IMR-90 (cell line): ENCODE results near the gene PIH1D1. TPM values are rescaled to one million over a fixed set of nuclear protein-coding genes. Genes with fewer than 3 reads are reported as not detected.

Experiments used
- ATAC-seq: fragments of 200-7000 bp; cut with Tn5 transposase; 2 replicates; pipeline ENCODE4 v1.9.1; 2020; ENCODE audit warnings: low read depth, mild to moderate bottlenecking, moderate library complexity
- BruUV-seq: library from RNA; stranded (reverse); fragments of 400-500 nt; replicated peaks from 2 replicates; lab custom pipeline; 2021; lab: Mats Ljungman, UMichigan
- CTCF ChIA-PET: fragments of 300-600 bp; formaldehyde crosslinking; extraction: SDS; loops from one replicate; lab custom pipeline; 2021; ENCODE audit warnings: antibody characterized with exemption; lab: Yijun Ruan, JAX
- POLR2A ChIA-PET: fragments of 300-600 bp; sonication (Branson Sonifier 250); formaldehyde crosslinking; loops from one replicate; lab custom pipeline; 2022; ENCODE audit warnings: antibody characterized with exemption; ENCODE audit not compliant: unreplicated experiment; lab: Charles Lee
- DNase-seq: peaks from one replicate; pipeline ENCODE4 v3.0.0; 2013
- H2AFZ ChIP-seq: replicated peaks from 2 replicates; pipeline ENCODE3; 2013; ENCODE audit warnings: low read length, mild to moderate bottlenecking; ENCODE audit not compliant: poor library complexity
- H2AK5ac ChIP-seq: 2 replicates; pipeline ENCODE4 v1.6.1; 2013; ENCODE audit warnings: low read depth, low read length, inconsistent platforms
- H2AK9ac ChIP-seq: replicated peaks from 2 replicates; pipeline ENCODE3; 2013; ENCODE audit warnings: mild to moderate bottlenecking, low read depth, low read length, moderate library complexity; ENCODE audit not compliant: poor library complexity
- H2BK120ac ChIP-seq: 2 replicates; pipeline ENCODE4 v1.6.1; 2013; ENCODE audit warnings: low read depth, low read length, inconsistent platforms
- H2BK15ac ChIP-seq: 3 replicates; pipeline ENCODE4 v1.6.1; 2013; ENCODE audit warnings: low read depth, low read length, inconsistent platforms
- H2BK20ac ChIP-seq: 2 replicates; pipeline ENCODE4 v1.6.1; 2013; ENCODE audit warnings: low read depth, mild to moderate bottlenecking, inconsistent platforms, low read length, moderate library complexity
- H2BK5ac ChIP-seq: 2 replicates; pipeline ENCODE4 v1.6.1; 2013; ENCODE audit warnings: mild to moderate bottlenecking, low read depth, low read length, inconsistent platforms; ENCODE audit not compliant: poor library complexity, severe bottlenecking
- H3K14ac ChIP-seq: replicated peaks from 2 replicates; pipeline ENCODE4 v1.6.1; 2013; ENCODE audit warnings: low read depth, low read length, inconsistent platforms
- H3K18ac ChIP-seq: 2 replicates; pipeline ENCODE4 v1.6.1; 2013; ENCODE audit warnings: low read depth, low read length, control low read depth
- H3K23ac ChIP-seq: 2 replicates; pipeline ENCODE4 v1.6.1; 2013; ENCODE audit warnings: low read depth, low read length, inconsistent platforms
- H3K27ac ChIP-seq: 2 replicates; pipeline ENCODE4 v1.5.1; 2013; ENCODE audit warnings: mild to moderate bottlenecking, control low read depth, low read length; ENCODE audit not compliant: insufficient read depth
- H3K27me3 ChIP-seq: 2 replicates; pipeline ENCODE4 v1.6.1; 2013; ENCODE audit warnings: low read length; ENCODE audit not compliant: control insufficient read depth, insufficient read depth
- H3K36me3 ChIP-seq: 2 replicates; pipeline ENCODE4 v1.6.1; 2013; ENCODE audit warnings: low read length, mixed read lengths; ENCODE audit not compliant: control insufficient read depth, insufficient read depth
- H3K4ac ChIP-seq: 2 replicates; pipeline ENCODE4 v1.6.1; 2013; ENCODE audit warnings: low read depth, low read length, inconsistent platforms
- H3K4me1 ChIP-seq: 2 replicates; pipeline ENCODE4 v1.6.1; 2013; ENCODE audit warnings: low read length, mixed read lengths; ENCODE audit not compliant: control insufficient read depth, insufficient read depth
- H3K4me2 ChIP-seq: 2 replicates; pipeline ENCODE4 v1.6.1; 2013; ENCODE audit warnings: low read depth, mild to moderate bottlenecking, control low read depth, low read length, moderate library complexity
- H3K4me3 ChIP-seq: 2 replicates; pipeline ENCODE4 v1.5.1; 2013; ENCODE audit warnings: low read depth, mild to moderate bottlenecking, control low read depth, low read length, moderate library complexity; ENCODE audit not compliant: insufficient read depth
- H3K56ac ChIP-seq: 2 replicates; pipeline ENCODE4 v1.6.1; 2013; ENCODE audit warnings: low read length, inconsistent platforms; ENCODE audit not compliant: insufficient read depth; ENCODE audit errors: extremely low read depth
- H3K79me1 ChIP-seq, 2 experiments: 2 replicates each; pipeline ENCODE4 v1.6.1; 2013; ENCODE audit warnings: low read length in 2 of 2, inconsistent platforms in 1 of 2, low read depth in 1 of 2
- H3K9ac ChIP-seq: 2 replicates; pipeline ENCODE4 v1.6.1; 2013; ENCODE audit warnings: low read depth, low read length, control low read depth
- H3K9me1 ChIP-seq: 2 replicates; pipeline ENCODE4 v1.6.1; 2013; ENCODE audit warnings: low read length, inconsistent platforms; ENCODE audit not compliant: insufficient read depth
- H3K9me3 ChIP-seq: 2 replicates; pipeline ENCODE4 v1.6.1; 2013; ENCODE audit warnings: low read length; ENCODE audit not compliant: control insufficient read depth, insufficient read depth
- H4K20me1 ChIP-seq: 2 replicates; pipeline ENCODE4 v1.6.1; 2013; ENCODE audit warnings: low read length, inconsistent platforms; ENCODE audit not compliant: insufficient read depth
- H4K5ac ChIP-seq: 2 replicates; pipeline ENCODE4 v1.6.1; 2013; ENCODE audit warnings: mild to moderate bottlenecking, low read depth, low read length, control low read depth
- H4K8ac ChIP-seq, 2 experiments: 2 replicates each; pipeline ENCODE4 v1.6.1; 2013; ENCODE audit warnings: low read depth in 2 of 2, low read length in 2 of 2, control low read depth in 1 of 2, inconsistent platforms in 1 of 2
- H4K91ac ChIP-seq: 2 replicates; pipeline ENCODE4 v1.6.1; 2013; ENCODE audit warnings: low read depth, low read length, inconsistent platforms; ENCODE audit not compliant: insufficient read depth
- CEBPB ChIP-seq: IDR thresholded peaks from 2 replicates; pipeline ENCODE4 v1.6.1; 2012; ENCODE audit warnings: low read depth, low read length, improper control_type of control experiment
- CHD1 ChIP-seq: IDR thresholded peaks from 2 replicates; pipeline ENCODE4 v1.6.1; 2012; ENCODE audit warnings: low read depth, low read length, improper control_type of control experiment
- FOS ChIP-seq: fragments of 150-350 bp; IDR thresholded peaks from 2 replicates; pipeline ENCODE4 v1.6.1; 2016; ENCODE audit warnings: low read depth, low read length
- MAZ ChIP-seq: IDR thresholded peaks from 2 replicates; pipeline ENCODE4 v1.6.1; 2012; ENCODE audit warnings: low read depth, mild to moderate bottlenecking, low read length, improper control_type of control experiment, moderate library complexity, borderline replicate concordance
- MXI1 ChIP-seq: IDR thresholded peaks from 2 replicates; pipeline ENCODE4 v1.6.1; 2012; ENCODE audit warnings: low read depth, mild to moderate bottlenecking, low read length, moderate library complexity, borderline replicate concordance
- NFE2L2 ChIP-seq: fragments of 150-350 bp; IDR thresholded peaks from 2 replicates; pipeline ENCODE4 v1.6.1; 2016; ENCODE audit warnings: low read depth, mild to moderate bottlenecking, low read length
- RAD21 ChIP-seq: IDR thresholded peaks from 2 replicates; pipeline ENCODE4 v1.6.1; 2012; ENCODE audit warnings: low read length, improper control_type of control experiment
- RFX5 ChIP-seq: IDR thresholded peaks from 2 replicates; pipeline ENCODE4 v1.8.0; 2012; ENCODE audit warnings: low read depth, mild to moderate bottlenecking, low read length, moderate library complexity
- SMC3 ChIP-seq: fragments of 150-350 bp; IDR thresholded peaks from 2 replicates; pipeline ENCODE4 v1.6.1; 2016; ENCODE audit warnings: low read depth, mild to moderate bottlenecking, antibody characterized with exemption, low read length, moderate library complexity
- WGBS, 2 experiments: methylation state at CpG; one replicate each; pipeline versions ENCODE4 v1.1.5 to v1.1.7; 2013; ENCODE audit warnings: missing lambda C conversion rate in 2 of 2; ENCODE audit not compliant: insufficient read length in 1 of 2; ENCODE audit errors: extremely low coverage in 2 of 2; 5-methylcytosine and 5-hydroxymethylcytosine counted together
- dilution Hi-C: fragments of 300-500 bp; cut with HindIII; formaldehyde crosslinking; loops from one replicate; pipeline ENCODE4 v1.14.3; 2018; ENCODE audit warnings: low sequenced_read_pairs; ENCODE audit not compliant: unreplicated experiment
- in situ Hi-C: fragments of 300-500 bp; cut with MboI; formaldehyde crosslinking; loops from 3 replicates; pipeline ENCODE4 v1.14.3; 2019; ENCODE audit warnings: low sequenced_read_pairs, inconsistent platforms, mixed read lengths
- intact Hi-C: fragments of 100-400 bp; cut with micrococcal nuclease; formaldehyde crosslinking; loops from 2 replicates; pipeline ENCODE4 v1.10.0; 2022
- polyA plus RNA-seq, 3 experiments: library from polyadenylated mRNA; depleted of rRNA; stranded (reverse); fragments of >200 nt; gene quantifications; 2 replicates each; pipeline ENCODE4 v1.2.3, GENCODE V29; 2012; ENCODE audit warnings: low replicate concordance in 1 of 3
- total RNA-seq: library from RNA; depleted of rRNA; stranded (reverse); fragments of >200 nt; gene quantifications from 2 replicates; pipeline ENCODE4 v1.2.3, GENCODE V29; 2012
- TF ChIP-seq, protein P1 (sequence below): fragments of 150-350 bp; IDR thresholded peaks from 2 replicates; pipeline ENCODE4 v1.6.1; 2016; ENCODE audit warnings: low read depth, mild to moderate bottlenecking, low read length, moderate library complexity, borderline replicate concordance
- TF ChIP-seq, protein P2 (sequence below): fragments of 150-350 bp; IDR thresholded peaks from 2 replicates; pipeline ENCODE4 v1.6.1; 2017; ENCODE audit warnings: mild to moderate bottlenecking, antibody characterized with exemption, low read length, low read depth

Gene PIH1D1
- total and polyA plus RNA-seq, 2 of the 4 experiments (the other 2 are of a cell fraction): 77.9 to 122 TPM

- H3K56ac ChIP-seq: no peak overlapping the region
- no peak overlapping the region for H4K5ac ChIP-seq
- peaks cover 5% of the 10 kb centered on the region; the same call in 1 of the 2 replicates for H3K36me3 ChIP-seq
- no peak overlapping the region for H3K4ac ChIP-seq
- peak overlapping the region; percentile 8; the same call in 1 of the 2 replicates for H2AK5ac ChIP-seq
- no peak overlapping the region for H3K9ac ChIP-seq
- dilution Hi-C loops (no loop called here), intact Hi-C loops (no loop called here), in situ Hi-C loops (no loop called here)
- POLR2A ChIA-PET: no interaction called here
- no peak overlapping the region for H3K4me3 ChIP-seq
- H2AK9ac ChIP-seq: peak overlapping the region; percentile 78
- H3K9me1 ChIP-seq: peaks cover 7% of the 10 kb centered on the region; the same call in 1 of the 2 replicates
- DNase-seq (no peak), ATAC-seq (no peak; the same call in 1 of the 2 replicates)
- no peak overlapping the region for H2BK15ac ChIP-seq
- no peak overlapping the region for H2BK5ac ChIP-seq
- peaks cover 4% of the 10 kb centered on the region; the same call in 1 of the 2 replicates for H3K4me1 ChIP-seq
- TF ChIP-seq FOS: no peak
- TF ChIP-seq CHD1: no peak
- no peak for TF ChIP-seq SMC3
- no peak for TF ChIP-seq NFE2L2
- no peak for TF ChIP-seq RAD21
- no peak for TF ChIP-seq CEBPB
- TF ChIP-seq RFX5: no peak
- no peak for TF ChIP-seq MXI1
- TF ChIP-seq MAZ: no peak
- TF ChIP-seq, protein P1, sequence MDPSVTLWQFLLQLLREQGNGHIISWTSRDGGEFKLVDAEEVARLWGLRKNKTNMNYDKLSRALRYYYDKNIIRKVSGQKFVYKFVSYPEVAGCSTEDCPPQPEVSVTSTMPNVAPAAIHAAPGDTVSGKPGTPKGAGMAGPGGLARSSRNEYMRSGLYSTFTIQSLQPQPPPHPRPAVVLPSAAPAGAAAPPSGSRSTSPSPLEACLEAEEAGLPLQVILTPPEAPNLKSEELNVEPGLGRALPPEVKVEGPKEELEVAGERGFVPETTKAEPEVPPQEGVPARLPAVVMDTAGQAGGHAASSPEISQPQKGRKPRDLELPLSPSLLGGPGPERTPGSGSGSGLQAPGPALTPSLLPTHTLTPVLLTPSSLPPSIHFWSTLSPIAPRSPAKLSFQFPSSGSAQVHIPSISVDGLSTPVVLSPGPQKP: no peak
- TF ChIP-seq, protein P2, sequence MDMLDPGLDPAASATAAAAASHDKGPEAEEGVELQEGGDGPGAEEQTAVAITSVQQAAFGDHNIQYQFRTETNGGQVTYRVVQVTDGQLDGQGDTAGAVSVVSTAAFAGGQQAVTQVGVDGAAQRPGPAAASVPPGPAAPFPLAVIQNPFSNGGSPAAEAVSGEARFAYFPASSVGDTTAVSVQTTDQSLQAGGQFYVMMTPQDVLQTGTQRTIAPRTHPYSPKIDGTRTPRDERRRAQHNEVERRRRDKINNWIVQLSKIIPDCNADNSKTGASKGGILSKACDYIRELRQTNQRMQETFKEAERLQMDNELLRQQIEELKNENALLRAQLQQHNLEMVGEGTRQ: no peak
- H4K20me1 ChIP-seq: no peaks in the 10 kb centered on the region
- no peak overlapping the region for H2AFZ ChIP-seq
- no peak overlapping the region for H3K14ac ChIP-seq
- CTCF ChIA-PET: no interaction called here
- H2BK120ac ChIP-seq: no peak overlapping the region
- no TSS peak for BruUV-seq
- no peak overlapping the region for H3K23ac ChIP-seq
- H3K4me2 ChIP-seq: no peak overlapping the region
- H4K8ac ChIP-seq: peak overlapping the region in 1 of 2 experiments; percentile 49; a peak in 1 of 4 replicates
- no peaks in the 10 kb centered on the region for H3K27me3 ChIP-seq
- no peak overlapping the region for H3K18ac ChIP-seq
- H2BK20ac ChIP-seq: no peak overlapping the region
- no peak overlapping the region for H4K91ac ChIP-seq
- H3K27ac ChIP-seq: no peak overlapping the region
- no peaks in the 10 kb centered on the region for H3K9me3 ChIP-seq
- H3K79me1 ChIP-seq: no peaks in the 10 kb centered on the region
- 84% methylated on average over 6 of the region's 15 CpGs; no CpG with 5 or more reads in 1 of the 2 experiments for WGBS, 2 experiments
Observed at GRCh38 chr19:49468746-49469447, 17.3 kb upstream of the PIH1D1 start.
